Measurements from ENCODE around the gene CSF3. TPM values are rescaled to one million over a fixed set of nuclear protein-coding genes. Genes with fewer than 3 reads are reported as not detected.

Gene CSF3
- total RNA-seq, 1 experiment from 2014 or later = not detected

DNA sequence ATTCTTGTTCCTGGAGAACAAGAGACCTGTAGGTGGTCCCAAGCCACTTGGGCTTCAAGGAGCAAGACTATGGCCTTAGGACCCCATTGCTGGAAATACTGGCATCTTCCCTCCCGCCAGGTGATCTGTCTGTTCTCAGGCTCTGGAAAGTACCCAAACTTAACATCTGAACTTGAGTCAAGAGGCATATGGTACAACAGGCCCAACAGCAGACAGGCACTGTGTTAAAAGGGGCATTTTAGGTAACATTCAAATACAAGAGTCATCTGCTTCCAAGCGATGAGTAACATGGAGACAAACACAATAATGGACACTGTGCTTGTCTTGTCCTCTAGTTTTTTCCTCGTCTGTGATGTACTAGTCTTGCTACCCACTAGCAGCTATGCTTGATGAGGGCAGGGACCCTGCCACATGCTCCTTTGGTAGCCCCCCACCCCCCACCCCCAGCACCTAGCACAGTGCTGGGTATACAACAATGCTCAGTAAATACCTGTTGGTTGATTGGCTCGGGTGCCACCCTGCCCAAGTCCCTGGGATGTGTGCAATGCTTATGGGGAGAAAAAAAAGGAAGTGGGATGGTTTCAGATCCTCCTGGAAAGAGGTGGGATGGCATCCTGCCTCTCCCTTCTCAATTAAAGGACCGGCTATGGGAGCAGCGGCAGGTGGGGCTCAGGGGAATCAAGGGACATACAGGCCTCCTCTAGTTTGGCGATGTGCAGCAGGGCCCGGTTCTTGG lies 19.4 kb downstream of the CSF3 start:
- Mint-ChIP-seq H3K36me3 (peaks cover 22% of the 10 kb centered on the region), H3K9me3 (no peaks in the 10 kb centered on the region), H3K4me3 (no peak overlapping the region), H3K27ac (no peak overlapping the region), H3K4me1 (peaks cover 17% of the 10 kb centered on the region), H3K27me3 (ENCODE audit: low read depth) (no peaks in the 10 kb centered on the region)
- CTCF ChIA-PET = interaction anchor here (0.6 to 8.4 kb wide), 53 partner anchors 7 to 573 kb away, joined by 3 to 193 read pairs (median 6); partner anchors contain the start of genes CDK12, CSF3, MED24 and NR1D1
- ATAC-seq (no peak), DNase-seq (ENCODE audit: low spot score) (no peak)
- TF ChIP-seq TEAD4 (CRISPR knock-in tag; IDR thresholded peaks at IDR 0.05) (no peak), GRHL2 (CRISPR knock-in tag; IDR thresholded peaks at IDR 0.05; ENCODE audit: insufficient replicate concordance, severe bottlenecking) (no peak), JAZF1 (CRISPR knock-in tag; IDR thresholded peaks at IDR 0.05) (no peak), GTF2I (CRISPR knock-in tag; conservative IDR thresholded peaks at IDR 0.05) (no peak), ZNF423 (CRISPR knock-in tag; IDR thresholded peaks at IDR 0.05) (no peak), MXD4 (CRISPR knock-in tag; IDR thresholded peaks at IDR 0.05; ENCODE audit: borderline replicate concordance) (no peak), ZNF396 (CRISPR knock-in tag; IDR thresholded peaks at IDR 0.05; ENCODE audit: borderline replicate concordance) (no peak), EMX1 (CRISPR knock-in tag; IDR thresholded peaks at IDR 0.05) (no peak)
- TF ChIP-seq, protein P1, sequence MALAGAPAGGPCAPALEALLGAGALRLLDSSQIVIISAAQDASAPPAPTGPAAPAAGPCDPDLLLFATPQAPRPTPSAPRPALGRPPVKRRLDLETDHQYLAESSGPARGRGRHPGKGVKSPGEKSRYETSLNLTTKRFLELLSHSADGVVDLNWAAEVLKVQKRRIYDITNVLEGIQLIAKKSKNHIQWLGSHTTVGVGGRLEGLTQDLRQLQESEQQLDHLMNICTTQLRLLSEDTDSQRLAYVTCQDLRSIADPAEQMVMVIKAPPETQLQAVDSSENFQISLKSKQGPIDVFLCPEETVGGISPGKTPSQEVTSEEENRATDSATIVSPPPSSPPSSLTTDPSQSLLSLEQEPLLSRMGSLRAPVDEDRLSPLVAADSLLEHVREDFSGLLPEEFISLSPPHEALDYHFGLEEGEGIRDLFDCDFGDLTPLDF (CRISPR knock-in tag; IDR thresholded peaks at IDR 0.05) = no peak
- TF ChIP-seq, protein P2, sequence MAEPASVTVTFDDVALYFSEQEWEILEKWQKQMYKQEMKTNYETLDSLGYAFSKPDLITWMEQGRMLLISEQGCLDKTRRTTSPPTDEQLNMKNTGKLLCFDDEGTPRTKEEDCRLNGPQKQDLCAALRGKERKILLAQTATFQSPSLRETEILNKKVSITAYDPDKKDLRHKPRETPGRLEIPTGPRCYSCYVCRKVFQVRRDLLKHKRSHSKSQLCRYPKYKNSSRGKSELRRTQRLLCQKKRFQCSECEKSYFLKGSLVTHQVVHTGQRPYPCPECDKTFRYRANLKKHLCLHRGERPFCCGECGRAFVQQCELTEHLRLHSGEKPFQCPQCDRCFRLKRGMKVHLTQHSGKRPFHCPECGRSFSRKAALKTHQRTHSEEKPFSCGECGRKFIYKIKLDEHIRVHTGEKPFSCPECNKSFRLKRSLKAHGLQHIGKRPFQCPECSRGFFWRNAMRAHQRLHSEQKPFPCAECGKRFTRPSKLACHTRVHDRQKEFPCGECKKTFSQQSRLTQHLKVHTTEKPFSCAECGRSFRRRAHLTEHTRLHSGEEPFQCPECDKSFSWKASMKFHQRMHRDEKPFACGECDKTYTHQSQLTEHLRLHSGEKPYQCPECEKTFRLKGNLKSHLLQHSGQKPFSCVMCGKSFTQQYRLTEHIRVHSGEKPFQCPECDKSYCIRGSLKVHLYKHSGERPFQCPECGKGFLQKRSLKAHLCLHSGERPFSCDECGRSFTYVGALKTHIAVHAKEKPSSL (CRISPR knock-in tag; conservative IDR thresholded peaks at IDR 0.05) = no peak
- POLR2A ChIA-PET = interaction anchor here (0.6 to 1.5 kb wide), 5 partner anchors 12 to 141 kb away, joined by 3 to 10 read pairs (median 3); partner anchors contain the start of gene MED24

DNA sequence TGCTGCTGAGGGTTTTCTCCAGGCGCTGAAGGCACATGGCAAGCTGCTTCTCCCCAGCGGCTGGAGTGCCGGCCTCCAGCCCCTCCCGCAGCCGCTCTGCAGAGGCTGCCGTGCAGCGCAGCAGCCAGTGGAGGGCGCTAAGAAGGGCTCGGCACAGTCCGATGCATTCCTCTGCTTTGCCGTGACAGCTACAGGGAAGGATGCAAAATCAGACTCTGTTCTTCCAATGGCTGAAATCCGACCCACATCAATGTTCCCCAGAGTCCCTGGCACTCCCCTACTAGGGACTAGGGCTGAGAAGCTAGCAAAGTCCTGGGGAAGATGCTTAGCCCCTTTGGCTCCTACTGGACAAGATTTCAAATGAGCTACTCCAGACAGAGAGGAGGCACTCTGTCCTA lies 19.9 kb downstream of the CSF3 start:
- Mint-ChIP-seq H3K4me3 (no peak overlapping the region), H3K4me1 (peaks cover 18% of the 10 kb centered on the region), H3K27me3 (ENCODE audit: low read depth) (no peaks in the 10 kb centered on the region), H3K36me3 (peaks cover 18% of the 10 kb centered on the region), H3K9me3 (no peaks in the 10 kb centered on the region), H3K27ac (no peak overlapping the region)
- POLR2A ChIA-PET = interaction anchor here (0.6 to 1.5 kb wide), 5 partner anchors 11 to 140 kb away, joined by 3 to 10 read pairs (median 3); partner anchors contain the start of gene MED24
- DNase-seq (ENCODE audit: low spot score) = peak; percentile 86
- peak; percentile 93 for ATAC-seq
- CTCF ChIA-PET = interaction anchor here (0.6 to 8.4 kb wide), 54 partner anchors 8 to 574 kb away, joined by 3 to 193 read pairs (median 6); partner anchors contain the start of genes CDK12, CSF3, MED24 and NR1D1
- TF ChIP-seq, protein P3, sequence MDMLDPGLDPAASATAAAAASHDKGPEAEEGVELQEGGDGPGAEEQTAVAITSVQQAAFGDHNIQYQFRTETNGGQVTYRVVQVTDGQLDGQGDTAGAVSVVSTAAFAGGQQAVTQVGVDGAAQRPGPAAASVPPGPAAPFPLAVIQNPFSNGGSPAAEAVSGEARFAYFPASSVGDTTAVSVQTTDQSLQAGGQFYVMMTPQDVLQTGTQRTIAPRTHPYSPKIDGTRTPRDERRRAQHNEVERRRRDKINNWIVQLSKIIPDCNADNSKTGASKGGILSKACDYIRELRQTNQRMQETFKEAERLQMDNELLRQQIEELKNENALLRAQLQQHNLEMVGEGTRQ (CRISPR knock-in tag; IDR thresholded peaks at IDR 0.05) = no peak
- TF ChIP-seq SOX15 (CRISPR knock-in tag; IDR thresholded peaks at IDR 0.05) (no peak), KAT7 (CRISPR knock-in tag; IDR thresholded peaks at IDR 0.05; ENCODE audit: borderline replicate concordance) (no peak), ZNF423 (CRISPR knock-in tag; IDR thresholded peaks at IDR 0.05) (no peak), JUN (CRISPR knock-in tag; IDR thresholded peaks at IDR 0.05) (no peak), ZBTB21 (CRISPR knock-in tag; IDR thresholded peaks at IDR 0.05; ENCODE audit: borderline replicate concordance) (0 out of 2 replicates have a peak, but pooled peaks have one; percentile 51), MYBL2 (CRISPR knock-in tag; IDR thresholded peaks at IDR 0.05) (no peak), SMAD4 (CRISPR knock-in tag; IDR thresholded peaks at IDR 0.05) (no peak), TEAD4 (CRISPR knock-in tag; IDR thresholded peaks at IDR 0.05) (0 out of 2 replicates have a peak, but pooled peaks have one; percentile 47), TEAD1 (CRISPR knock-in tag; IDR thresholded peaks at IDR 0.05) (peak; percentile 60; the same call in 1 of the 2 replicates), NR1H2 (CRISPR knock-in tag; IDR thresholded peaks at IDR 0.05) (no peak)
- TF ChIP-seq, protein P4, sequence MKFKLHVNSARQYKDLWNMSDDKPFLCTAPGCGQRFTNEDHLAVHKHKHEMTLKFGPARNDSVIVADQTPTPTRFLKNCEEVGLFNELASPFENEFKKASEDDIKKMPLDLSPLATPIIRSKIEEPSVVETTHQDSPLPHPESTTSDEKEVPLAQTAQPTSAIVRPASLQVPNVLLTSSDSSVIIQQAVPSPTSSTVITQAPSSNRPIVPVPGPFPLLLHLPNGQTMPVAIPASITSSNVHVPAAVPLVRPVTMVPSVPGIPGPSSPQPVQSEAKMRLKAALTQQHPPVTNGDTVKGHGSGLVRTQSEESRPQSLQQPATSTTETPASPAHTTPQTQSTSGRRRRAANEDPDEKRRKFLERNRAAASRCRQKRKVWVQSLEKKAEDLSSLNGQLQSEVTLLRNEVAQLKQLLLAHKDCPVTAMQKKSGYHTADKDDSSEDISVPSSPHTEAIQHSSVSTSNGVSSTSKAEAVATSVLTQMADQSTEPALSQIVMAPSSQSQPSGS (CRISPR knock-in tag; IDR thresholded peaks at IDR 0.05; ENCODE audit: borderline replicate concordance, low read depth) = no peak
- TF ChIP-seq, protein P5, sequence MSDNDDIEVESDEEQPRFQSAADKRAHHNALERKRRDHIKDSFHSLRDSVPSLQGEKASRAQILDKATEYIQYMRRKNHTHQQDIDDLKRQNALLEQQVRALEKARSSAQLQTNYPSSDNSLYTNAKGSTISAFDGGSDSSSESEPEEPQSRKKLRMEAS (CRISPR knock-in tag; IDR thresholded peaks at IDR 0.05) = peak; percentile 65
- TF ChIP-seq, protein P6, sequence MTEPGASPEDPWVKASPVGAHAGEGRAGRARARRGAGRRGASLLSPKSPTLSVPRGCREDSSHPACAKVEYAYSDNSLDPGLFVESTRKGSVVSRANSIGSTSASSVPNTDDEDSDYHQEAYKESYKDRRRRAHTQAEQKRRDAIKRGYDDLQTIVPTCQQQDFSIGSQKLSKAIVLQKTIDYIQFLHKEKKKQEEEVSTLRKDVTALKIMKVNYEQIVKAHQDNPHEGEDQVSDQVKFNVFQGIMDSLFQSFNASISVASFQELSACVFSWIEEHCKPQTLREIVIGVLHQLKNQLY (CRISPR knock-in tag; IDR thresholded peaks at IDR 0.05) = no peak
- TF ChIP-seq, protein P7, sequence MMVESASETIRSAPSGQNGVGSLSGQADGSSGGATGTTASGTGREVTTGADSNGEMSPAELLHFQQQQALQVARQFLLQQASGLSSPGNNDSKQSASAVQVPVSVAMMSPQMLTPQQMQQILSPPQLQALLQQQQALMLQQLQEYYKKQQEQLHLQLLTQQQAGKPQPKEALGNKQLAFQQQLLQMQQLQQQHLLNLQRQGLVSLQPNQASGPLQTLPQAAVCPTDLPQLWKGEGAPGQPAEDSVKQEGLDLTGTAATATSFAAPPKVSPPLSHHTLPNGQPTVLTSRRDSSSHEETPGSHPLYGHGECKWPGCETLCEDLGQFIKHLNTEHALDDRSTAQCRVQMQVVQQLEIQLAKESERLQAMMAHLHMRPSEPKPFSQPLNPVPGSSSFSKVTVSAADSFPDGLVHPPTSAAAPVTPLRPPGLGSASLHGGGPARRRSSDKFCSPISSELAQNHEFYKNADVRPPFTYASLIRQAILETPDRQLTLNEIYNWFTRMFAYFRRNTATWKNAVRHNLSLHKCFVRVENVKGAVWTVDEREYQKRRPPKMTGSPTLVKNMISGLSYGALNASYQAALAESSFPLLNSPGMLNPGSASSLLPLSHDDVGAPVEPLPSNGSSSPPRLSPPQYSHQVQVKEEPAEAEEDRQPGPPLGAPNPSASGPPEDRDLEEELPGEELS (CRISPR knock-in tag; IDR thresholded peaks at IDR 0.05) = no peak
- TF ChIP-seq, protein P8, sequence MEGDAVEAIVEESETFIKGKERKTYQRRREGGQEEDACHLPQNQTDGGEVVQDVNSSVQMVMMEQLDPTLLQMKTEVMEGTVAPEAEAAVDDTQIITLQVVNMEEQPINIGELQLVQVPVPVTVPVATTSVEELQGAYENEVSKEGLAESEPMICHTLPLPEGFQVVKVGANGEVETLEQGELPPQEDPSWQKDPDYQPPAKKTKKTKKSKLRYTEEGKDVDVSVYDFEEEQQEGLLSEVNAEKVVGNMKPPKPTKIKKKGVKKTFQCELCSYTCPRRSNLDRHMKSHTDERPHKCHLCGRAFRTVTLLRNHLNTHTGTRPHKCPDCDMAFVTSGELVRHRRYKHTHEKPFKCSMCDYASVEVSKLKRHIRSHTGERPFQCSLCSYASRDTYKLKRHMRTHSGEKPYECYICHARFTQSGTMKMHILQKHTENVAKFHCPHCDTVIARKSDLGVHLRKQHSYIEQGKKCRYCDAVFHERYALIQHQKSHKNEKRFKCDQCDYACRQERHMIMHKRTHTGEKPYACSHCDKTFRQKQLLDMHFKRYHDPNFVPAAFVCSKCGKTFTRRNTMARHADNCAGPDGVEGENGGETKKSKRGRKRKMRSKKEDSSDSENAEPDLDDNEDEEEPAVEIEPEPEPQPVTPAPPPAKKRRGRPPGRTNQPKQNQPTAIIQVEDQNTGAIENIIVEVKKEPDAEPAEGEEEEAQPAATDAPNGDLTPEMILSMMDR (IDR thresholded peaks at IDR 0.05) = peak; percentile 80
